NCI-H460 (cell line): ENCODE measurements around the gene RGS9. TPM values are rescaled to one million over a fixed set of nuclear protein-coding genes. Genes with fewer than 3 reads are reported as not detected.
"Not testable (repeated sequence)": the region's sequence is repeated elsewhere in the genome, so short reads cannot be mapped to it uniquely, and the experiment has no call there.

Source experiments
- DNase-seq: peaks from one replicate; pipeline ENCODE4 v3.0.0-alpha.2; 2016; ENCODE audit warnings: low read depth; ENCODE audit errors: extremely low read depth
- polyA plus RNA-seq: library from polyadenylated mRNA; depleted of rRNA; stranded (reverse); fragments of >200 nt; gene quantifications from 2 replicates; pipeline ENCODE4 v1.2.3, GENCODE V29; 2014; cell fraction: nucleus; rRNA removed
- total RNA-seq: library from RNA; depleted of rRNA; stranded (reverse); fragments of >200 nt; shearing (Covaris generic); gene quantifications from 2 replicates; pipeline ENCODE4 v1.2.3, GENCODE V29; 2014; rRNA removed

RGS9 gene
- total RNA-seq = 5.0 and 5.8 TPM in 2 replicates
- polyA plus RNA-seq = 1.6 and 3.7 TPM in 2 replicates

DNA sequence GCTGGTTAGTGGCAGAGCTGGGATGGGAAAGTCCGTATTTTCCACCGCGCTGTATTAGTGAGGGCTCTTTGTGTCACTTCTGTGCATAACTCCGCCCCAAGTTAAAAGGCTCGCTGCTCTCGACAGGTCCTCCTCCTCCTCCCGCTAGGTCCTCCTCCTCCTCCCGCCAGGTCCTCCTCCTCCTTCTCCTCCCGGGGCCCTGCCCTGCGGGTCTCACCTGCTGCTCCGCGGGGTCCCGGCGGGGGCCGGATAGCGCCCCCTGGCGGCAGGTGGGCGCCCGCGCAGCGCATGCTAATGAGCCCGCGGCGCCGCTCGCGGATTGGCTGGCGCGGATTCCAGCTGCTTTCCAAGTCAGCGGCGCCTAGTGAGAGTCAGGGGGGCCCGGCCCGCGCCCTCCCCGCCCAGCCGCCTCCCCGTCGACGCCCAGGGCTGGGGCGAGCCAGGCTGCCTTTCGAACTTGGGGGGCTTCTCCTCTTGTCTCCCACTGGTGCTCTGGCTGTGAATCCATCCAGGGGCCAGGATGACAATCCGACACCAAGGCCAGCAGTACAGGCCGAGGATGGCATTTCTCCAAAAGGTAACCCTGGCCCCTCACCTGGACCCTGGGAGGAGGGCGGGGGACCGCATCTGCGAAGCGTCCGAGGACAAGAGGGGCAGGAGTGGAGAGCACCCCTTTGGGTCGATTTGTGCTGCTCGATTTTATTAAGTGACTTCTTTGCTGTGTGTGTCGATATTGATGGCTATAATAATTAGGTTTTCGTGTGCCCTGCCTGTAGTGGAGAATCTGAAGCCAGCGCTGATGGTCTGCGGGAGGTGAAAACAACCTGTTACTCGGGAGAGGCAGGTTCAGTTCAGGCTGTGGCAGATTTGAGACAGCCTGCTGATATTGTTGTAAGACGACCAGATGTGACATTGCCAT lies at the start of gene RGS9:
TSS of gene RGS9 (plus strand) at position 350 of the 919 bp plus-strand sequence. CDS start at position 521, 171 bp downstream.
- peak; percentile 64 for DNase-seq

- no peak for DNase-seq
These were observed 48.4 kb upstream of the RGS9 start for GRCh38 chr17:65088621-65089360.

- DNase-seq = no peak
These were observed 44.9 kb upstream of the RGS9 start for GRCh38 chr17:65092262-65092661.

DNA sequence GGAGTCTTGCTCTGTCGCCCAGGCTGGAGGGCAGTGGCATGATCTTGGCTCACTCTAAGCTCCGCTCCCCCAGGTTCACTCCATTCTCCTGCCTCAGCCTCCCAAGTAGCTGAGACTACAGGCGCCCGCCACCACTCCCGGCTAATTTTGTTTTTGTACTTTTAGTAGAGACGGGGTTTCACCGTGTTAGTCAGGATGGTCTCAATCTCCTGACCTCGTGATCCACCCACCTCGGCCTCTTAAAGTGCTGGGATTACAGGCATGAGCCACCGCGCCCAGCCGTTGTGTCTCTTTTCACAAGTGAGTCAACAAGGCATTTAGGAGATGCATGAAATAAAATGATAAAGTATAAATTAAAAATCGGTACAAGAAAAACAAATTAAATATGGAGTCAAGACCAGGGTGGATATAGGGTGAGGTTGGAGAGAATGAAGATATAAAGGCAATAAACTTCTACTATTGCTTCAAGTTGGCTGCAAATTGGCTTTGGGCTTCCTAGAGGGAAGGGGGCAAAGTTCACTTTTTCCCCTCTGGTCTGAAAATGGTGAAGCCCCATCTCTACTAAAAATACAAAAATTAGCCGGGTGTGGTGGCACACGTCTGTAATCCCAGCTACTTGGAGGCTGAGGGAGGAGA lies 44.3 kb upstream of the RGS9 start:
- DNase-seq = not testable (repeated sequence)

DNA sequence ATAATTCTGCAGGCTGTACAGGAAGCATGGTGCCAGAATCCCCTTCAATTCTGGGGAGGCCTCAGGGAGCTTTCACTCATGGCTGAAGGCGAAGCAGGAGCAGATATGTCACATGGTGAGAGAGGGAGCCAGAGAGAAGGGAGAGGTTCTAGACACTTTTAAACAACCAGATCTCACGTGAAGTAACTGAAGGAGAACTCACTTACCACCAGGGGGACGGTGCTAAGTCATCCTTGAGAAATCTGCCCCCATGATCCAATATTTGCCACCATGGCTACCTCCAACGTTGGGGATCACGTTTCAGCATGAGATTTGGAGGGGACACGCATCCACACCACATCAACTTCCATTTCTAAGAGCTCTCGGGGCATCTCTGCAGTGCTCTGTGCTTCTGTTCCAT lies 43.2 kb upstream of the RGS9 start:
- no peak for DNase-seq

DNA sequence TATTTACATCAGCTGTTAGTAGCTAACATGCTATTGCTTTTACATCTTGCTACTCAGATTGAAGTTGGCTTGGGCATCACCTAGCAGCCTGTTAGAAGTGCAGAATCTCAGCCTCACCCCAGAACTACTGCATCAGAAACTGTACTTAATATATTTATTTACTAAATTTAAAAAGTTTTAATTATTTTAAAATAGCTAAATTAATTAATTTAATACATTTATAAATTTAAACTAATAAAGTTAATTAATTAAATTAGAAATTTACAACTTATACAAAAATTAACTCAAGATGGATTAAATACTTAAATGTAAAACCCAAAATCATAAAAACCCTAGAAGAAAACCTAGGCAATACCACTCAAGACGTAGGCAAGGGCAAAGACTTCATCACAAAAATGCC lies 41.7 kb upstream of the RGS9 start:
- no peak for DNase-seq

- DNase-seq = not testable (repeated sequence)
These were observed 40.8 kb upstream of the RGS9 start for GRCh38 chr17:65096382-65096781.

GRCh38 chr17:65097110-65097509 lies 40.1 kb upstream of the RGS9 start:
- no peak for DNase-seq

- no peak for DNase-seq
These were observed 37.7 kb upstream of the RGS9 start for GRCh38 chr17:65099475-65099874.

DNA sequence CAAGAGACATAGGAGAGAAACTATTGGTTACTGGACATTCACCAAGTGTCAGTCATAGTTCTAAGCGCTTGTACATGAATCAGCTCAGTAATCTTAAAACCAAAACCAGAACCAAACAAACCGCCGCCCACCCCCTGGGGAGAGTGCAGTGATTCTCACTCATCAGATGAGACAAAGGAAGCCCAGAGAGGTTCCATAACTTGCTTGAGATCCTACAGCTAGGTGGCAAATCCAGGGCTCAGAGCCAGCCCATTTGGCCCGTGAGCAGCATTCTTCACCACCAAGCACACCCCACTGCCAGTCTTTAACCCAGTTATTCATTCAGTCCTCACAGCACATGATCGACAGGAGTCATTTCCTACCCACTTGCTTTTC lies 37.2 kb upstream of the RGS9 start:
- peak; percentile 38 for DNase-seq

GRCh38 chr17:65100316-65101140 lies 36.6 kb upstream of the RGS9 start:
- peak; percentile 72 for DNase-seq

DNA sequence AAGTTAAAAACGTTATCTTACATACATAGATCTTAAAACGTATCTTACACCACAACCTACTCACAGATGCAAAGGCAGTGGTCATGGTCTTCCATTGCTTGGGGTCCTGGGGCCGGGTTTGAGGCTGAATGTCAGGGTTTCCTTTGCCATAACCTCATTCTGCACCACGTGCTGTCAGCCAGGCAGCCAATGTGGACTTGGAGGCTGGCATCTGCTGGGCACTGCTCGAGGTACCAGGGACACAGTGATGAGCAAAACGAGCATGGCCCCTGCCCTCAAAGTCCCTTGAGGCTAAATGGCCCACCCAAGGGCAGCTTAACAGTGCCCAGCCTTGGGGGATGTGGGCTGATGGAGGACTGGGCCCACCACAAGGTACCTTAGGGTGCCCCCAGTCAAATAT lies 35.8 kb upstream of the RGS9 start:
- no peak for DNase-seq

- no peak for DNase-seq
These were observed 34.9 kb upstream of the RGS9 start for GRCh38 chr17:65102235-65102634.

- DNase-seq = no peak
These were observed 34.4 kb upstream of the RGS9 start for GRCh38 chr17:65102788-65103187.

DNA sequence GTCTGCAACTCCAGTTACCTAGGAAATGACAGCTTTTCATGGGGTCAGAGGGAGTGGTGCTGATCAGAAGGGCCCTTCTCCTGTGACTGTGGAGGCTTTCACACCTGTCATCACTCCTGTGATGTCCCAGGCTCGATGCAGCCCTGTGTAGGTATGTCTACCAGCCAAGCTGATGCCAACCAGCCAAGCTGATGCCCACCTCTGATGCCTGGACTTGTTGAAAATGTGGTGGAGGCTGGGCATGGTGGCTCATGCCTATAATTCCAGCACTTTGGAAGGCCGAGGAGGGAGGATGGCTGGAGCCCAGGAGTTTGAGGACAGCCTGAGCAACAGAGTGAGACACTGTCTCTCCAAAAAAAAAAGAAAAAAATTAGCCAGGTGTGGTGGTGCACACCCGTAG lies 33.7 kb upstream of the RGS9 start:
- no peak for DNase-seq

GRCh38 chr17:65103896-65104295 lies 33.3 kb upstream of the RGS9 start:
- DNase-seq = no peak

- DNase-seq = no peak
These were observed 32.6 kb upstream of the RGS9 start for GRCh38 chr17:65104541-65104940.

DNA sequence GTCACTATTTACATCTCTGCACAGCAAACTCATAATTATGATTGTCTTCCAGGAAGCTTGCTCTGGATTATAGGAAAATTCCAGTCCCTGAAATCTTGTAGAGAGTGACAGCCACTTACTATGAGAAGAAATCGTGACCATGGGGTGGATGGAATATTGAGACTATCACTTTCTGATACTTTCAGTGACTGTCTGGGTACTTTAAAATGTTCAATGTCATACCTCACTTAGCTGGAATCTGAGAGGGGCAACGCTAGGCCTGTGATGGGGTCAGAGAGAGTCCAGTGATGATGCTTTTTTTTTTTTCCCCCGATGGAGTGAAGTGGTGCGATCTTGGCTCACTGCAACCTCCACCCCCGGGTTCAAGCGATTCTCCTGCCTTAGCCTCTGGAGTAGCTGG lies 32.2 kb upstream of the RGS9 start:
- DNase-seq = no peak

- no peak for DNase-seq
These were observed 29.0 kb upstream of the RGS9 start for GRCh38 chr17:65108152-65108551.

DNA sequence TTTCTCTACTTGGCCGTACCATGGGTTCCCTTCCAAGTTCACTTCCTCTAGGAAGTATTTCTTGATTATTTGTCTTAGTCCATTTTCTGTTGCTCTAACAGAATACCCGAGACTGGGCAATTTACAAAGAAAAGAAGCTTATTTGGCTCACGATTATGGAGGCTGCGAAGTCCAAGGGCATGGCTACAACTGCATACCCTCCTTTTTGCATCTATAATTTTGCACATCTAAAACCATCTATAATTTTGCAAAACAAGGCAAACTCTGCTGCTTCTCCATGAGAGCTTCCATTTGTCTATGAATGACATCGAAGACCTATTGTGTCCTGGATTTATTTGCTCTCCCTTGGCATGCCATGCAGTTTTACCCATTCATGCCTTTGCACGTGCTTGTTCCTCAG lies 27.6 kb upstream of the RGS9 start:
- DNase-seq = no peak
